Adrenal gland (tissue), 5 donors: ENCODE data around the gene OR12D1.

Experiments
- CTCF ChIP-seq, 6 experiments: fragments of 450-650 bp in 4 of 6; fragments of 200-600 bp in 2 of 6; sonication (generic) in 1 of 6; IDR thresholded peaks; 1 replicate in 5 of 6; 2 replicates in 1 of 6; pipeline versions ENCODE4 v1.5.1 to v1.8.0; 2016 to 2021; ENCODE audit warnings: antibody characterized with exemption in 6 of 6, mild to moderate bottlenecking in 2 of 6, moderate library complexity in 1 of 6
- POLR2A ChIP-seq, 2 donors: fragments of 450-650 bp; IDR thresholded peaks; one replicate each; pipeline ENCODE4 v1.6.1; 2017; ENCODE audit warnings: antibody characterized with exemption in 2 of 2, mild to moderate bottlenecking in 2 of 2, moderate library complexity in 1 of 2
- donor health status: DM: no; HTN: no; CAD: no.

GRCh38 chr6:29424168-29424567, 9.4 kb downstream of the OR12D1 start:
- no peak for TF ChIP-seq CTCF (IDR thresholded peaks at IDR 0.05)
- no peak for TF ChIP-seq POLR2A (IDR thresholded peaks at IDR 0.05)
